GM21390 (cell line): ENCODE results near the gene IGIP.

ENCODE experiments used
- ATAC-seq: cut with Tn5 transposase; IDR thresholded peaks from one replicate; pipeline ENCODE4 v1.9.1; 2021; ENCODE audit not compliant: unreplicated experiment

IGIP gene

DNA sequence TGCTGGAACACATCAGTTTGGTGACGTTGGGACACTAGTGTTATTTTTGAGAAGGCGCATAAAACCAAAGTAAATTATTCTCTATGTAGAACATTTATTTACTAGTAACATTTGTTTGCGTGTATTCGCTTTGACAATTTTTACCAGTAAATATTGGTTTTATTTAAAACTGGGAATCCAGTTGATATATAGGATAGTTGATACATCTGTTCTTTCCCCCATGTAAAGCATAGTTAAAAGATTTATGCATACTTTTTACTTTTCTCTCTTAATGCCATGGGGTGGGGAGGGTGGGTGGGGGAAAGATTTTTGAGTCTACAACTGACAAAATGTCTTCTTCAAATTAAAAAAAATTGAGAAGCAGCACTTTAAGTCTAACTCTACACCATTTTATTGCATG lies at the start of gene IGIP:
IGIP (plus strand) TSS at position 301 of the 400 bp plus-strand sequence. CDS start 2,540 bp downstream, outside the sequence.
- ATAC-seq: no peak

DNA sequence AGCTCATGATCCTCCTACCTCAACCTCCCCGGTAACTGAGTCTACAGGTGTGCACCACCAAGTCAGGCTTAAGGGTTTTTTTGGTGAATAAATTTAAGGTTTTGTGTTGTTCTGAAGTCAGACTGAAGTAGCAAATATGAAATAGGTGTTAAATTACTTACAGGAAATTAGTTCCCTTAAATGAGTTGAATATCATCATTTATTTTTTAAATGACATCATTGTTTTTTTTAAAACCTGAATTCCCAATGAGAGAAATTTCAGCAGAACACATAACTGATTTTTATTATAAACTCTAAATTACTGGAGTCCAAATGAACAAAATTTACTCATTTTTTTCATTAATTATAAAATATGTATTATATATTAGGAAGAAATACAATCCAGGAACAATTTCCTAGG lies 49.6 kb upstream of the IGIP start:
- ATAC-seq: no peak

DNA sequence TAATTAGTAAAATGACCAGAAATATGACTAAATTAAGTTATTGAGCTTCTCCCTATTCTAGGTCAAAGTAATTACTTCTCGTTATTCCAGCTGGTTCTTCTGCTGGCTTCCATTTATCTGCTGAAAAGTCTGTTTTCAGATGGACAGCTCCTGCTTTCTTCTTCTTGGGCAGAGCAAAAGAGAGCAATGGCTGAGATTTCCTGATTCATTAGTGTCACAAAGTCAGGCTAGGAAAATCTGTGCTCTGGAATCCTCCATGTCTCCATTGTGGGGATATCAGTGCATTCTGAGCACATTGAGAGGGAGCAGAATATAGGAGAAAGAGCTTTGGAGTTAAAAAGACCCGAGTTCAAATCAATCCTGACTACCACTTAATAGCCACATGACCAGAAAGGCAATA lies 48.9 kb upstream of the IGIP start:
- ATAC-seq: no peak

DNA sequence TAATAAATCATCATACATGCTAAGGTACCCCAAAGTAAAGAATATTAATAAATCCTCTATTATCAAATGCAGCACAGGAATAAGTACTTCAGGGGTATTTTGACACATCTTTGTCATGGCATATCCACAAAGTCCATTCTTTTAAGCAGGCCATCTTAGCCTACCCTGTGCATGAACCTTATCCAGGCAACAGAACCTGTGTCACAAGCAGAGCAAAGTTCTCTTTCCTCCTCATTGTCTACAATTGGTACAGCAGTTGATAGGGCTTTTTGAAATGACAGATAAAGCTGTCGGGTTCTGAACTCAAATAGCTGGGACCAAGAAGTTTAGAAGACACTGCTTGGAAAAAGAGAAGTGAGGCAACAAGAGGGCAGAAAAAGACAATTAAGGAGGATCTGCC lies 42.6 kb upstream of the IGIP start:
- ATAC-seq: no peak

DNA sequence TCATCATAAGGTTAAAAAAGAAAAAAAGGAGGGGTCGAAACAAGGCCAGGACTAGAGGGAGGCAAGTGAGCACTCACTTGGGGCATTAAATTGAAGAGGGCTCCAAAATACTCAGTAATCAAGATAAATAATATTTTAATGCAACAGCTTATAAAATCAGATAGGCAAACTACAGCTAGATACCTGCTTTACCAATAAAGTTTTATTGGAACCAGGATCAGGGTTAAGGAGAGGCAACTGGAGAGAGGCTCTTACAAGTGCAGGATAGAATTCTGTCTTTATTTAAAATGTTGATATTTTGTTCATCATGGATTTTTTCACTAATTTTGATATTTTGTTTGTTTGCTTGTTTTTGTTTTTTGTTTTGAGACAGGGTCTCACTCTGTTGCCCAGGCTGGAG lies 42.1 kb upstream of the IGIP start:
- ATAC-seq: no peak

DNA sequence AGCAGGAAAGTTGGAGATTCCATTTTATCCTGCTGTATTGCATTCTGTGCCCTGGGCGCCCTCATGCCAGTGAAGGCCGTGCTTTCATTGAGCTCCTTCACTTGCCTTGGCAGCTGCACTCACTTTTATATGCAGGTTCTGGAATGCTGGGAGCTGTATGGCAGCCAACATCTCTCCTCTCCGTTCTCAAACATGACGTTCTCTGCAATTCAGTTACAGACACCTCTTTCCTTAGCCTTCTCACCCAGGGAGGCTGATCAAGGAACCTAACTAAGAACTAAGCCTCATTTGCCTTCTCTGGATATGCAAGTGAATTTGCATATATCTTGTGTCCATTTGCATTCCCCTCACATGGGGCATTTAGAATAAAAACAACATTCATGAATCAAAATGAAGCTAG lies 41.2 kb upstream of the IGIP start:
- no peak for ATAC-seq

DNA sequence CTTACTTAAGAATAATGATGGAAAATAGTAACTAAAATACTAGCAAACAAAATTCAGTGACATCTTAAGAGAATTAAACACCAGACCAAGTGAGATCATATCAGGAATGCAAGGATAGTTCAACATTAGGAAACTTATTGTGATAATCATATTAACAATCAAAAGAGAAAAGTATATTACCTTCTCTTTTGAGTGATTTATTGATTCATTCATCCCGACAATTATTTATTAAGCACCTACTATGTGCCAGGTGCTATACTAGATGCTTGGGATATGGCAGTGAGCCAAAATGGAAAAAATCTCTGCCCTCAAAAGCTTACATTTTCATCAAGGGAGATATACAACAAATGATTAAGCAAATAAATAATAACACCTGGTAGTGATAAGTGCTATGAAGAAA lies 35.5 kb upstream of the IGIP start:
- no peak for ATAC-seq

GRCh38 chr5:140093179-140093578 lies 32.6 kb upstream of the IGIP start:
- ATAC-seq: no peak

GRCh38 chr5:140093866-140094265 lies 31.9 kb upstream of the IGIP start:
- no peak for ATAC-seq

- ATAC-seq: no peak
Observed at GRCh38 chr5:140094889-140095288, 30.8 kb upstream of the IGIP start.

DNA sequence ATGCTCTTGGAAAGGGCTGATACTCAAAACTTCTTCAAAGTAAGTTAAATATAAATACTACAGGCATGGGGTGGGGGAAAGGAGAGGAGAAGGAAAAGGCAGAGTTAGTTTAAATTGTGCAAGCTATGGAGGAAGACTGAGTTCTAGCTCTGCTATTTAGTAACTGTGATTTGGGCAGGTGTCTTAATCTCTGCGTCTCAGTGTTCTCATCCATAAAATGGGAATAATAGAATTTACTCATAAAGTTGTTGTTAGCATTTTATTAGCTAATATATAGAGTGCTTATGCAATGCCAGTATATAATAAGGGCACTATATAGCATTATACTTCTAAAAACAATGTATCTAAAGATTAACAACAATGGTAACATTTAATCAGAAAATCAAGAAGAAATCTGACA lies 24.6 kb upstream of the IGIP start:
- ATAC-seq: no peak

DNA sequence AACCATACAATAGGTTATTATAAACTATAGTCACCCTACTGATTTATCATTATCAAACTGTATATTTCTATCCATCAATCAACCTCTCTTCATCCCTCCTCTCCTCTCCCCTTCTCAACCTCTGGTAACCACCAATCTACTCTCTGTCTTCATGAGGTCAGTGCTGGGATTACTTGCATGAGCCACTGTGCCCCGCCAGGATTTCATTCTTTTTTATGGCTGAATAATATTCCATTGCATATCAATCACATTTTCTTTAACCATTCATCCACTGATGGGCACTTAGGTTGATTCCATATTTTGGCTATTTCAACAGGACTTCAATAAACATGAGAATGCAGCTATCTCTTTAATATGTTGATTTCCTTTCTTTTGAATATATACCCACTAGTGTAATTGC lies 22.6 kb upstream of the IGIP start:
- no peak for ATAC-seq

DNA sequence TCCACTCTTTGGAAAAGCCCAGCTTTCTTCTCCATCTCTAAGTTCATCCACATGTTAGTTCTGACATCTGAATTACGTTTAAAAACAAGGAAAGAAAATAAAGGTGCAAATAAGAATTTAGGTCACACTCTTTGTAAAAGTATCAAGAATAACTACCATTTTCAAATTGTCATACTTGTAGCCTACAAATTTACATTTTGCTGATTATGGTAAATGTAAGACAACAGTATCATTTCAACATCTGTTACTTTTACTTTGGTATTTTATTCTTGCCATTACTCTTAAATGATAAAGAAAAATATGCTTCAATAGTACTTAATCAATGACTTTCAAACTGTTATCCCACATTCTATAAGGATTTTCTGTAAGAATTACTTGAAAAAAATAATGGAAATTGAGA lies 21.6 kb upstream of the IGIP start:
- ATAC-seq: no peak

- no peak for ATAC-seq
Observed at GRCh38 chr5:140106101-140106500, 19.6 kb upstream of the IGIP start.

GRCh38 chr5:140106805-140107311 lies 18.9 kb upstream of the IGIP start:
- no peak for ATAC-seq

- ATAC-seq: peak; percentile 86
Observed at GRCh38 chr5:140107312-140108092, 18.2 kb upstream of the IGIP start.

DNA sequence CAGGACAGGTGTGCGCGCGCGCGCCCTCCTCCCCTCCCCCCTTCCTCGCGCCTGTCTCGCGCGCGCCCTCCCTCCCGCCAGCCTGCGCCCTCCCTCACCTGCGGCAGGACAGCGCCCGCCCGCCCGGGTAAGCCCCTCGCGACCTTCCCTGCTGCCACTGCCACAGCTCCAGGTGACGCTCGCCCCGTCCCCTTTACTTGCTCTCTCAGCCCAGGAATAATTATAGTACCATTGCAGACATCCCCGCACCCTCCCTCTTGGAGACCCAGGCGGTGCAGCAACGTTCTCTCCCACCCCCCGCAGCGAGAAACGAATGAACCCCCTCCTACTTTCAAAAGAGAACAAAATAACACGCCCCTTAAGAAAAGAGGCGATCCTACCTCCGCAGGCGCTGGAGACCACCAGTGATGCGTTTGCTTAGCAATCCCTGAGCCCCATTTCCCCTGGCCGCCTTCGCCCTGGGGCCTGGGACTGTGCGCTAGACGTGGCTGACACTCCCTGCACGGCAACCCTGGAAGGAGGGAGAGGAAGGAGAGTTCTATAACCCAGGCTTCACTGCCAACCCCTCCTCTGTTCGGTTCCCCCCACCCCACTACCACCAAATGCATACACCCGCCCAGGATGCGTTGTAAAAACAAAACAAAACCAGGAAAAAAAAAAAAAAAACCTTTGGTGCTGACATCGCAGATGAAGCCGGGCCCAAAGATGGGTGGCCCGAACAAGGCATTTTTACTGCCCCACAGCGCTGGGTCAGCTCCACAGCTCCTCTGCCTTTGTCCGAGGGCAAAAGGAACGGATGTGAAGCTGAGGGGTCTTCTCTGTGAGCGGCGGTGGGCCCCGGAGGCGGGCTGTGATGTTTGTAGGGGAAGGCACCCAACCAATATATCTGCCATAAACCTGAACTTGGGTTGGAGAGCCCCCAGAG lies 17.4 kb upstream of the IGIP start:
- no peak for ATAC-seq

GRCh38 chr5:140109018-140109758 lies 16.5 kb upstream of the IGIP start:
- no peak for ATAC-seq

GRCh38 chr5:140109759-140110645 lies 15.7 kb upstream of the IGIP start:
- ATAC-seq: no peak

DNA sequence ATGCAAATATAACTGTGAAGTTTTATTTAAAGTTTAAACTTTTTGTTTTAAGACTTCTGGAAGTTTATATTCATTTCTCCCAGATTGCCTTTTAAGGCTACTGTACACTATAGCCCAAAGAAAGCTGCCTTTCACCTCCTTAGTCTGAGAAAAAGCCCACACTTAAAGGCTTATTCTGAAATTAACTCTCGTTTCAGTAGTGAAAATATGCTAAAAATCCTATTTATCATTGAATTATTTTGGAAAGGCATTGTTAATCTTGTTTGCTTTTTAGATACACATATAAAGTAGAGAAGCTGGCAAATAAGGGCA lies 15.1 kb upstream of the IGIP start:
- no peak for ATAC-seq
